Measurements from ENCODE around the gene ANKRD65. TPM values are rescaled to one million over a fixed set of nuclear protein-coding genes. Genes with fewer than 3 reads are reported as not detected.
A peak's percentile ranks its signal among the peaks of the same experiment; 100 is the strongest.

Gene ANKRD65
- total RNA-seq, 1 donor from 2014 or later = 0.64 TPM

DNA sequence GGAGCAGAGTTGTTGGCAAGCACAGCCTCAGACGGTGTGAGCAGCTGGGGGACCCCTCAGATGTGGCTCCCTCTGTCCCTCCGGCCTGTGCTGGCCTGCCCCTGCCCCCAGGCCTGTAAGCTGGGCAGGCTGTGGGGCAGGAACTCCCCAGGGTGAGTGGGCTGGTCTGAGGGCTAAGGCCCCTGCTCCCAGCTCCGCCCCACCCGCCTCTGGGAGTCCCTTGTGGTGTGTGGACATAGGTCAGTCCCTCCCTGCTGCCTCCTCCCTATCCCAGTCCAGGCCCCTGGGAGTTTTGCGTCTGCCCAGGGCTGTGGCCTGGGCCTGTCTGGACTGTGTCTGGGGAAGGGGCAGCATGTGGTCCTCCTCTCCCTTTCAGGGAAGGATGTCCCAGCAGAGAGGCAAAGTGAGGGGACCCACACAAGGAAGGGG is 10.8 kb upstream of the ANKRD65 start:
- TF ChIP-seq EZH2 (IDR thresholded peaks at IDR 0.05; ENCODE audit: insufficient read depth, low read length) = no peak
- TF ChIP-seq, protein P1, sequence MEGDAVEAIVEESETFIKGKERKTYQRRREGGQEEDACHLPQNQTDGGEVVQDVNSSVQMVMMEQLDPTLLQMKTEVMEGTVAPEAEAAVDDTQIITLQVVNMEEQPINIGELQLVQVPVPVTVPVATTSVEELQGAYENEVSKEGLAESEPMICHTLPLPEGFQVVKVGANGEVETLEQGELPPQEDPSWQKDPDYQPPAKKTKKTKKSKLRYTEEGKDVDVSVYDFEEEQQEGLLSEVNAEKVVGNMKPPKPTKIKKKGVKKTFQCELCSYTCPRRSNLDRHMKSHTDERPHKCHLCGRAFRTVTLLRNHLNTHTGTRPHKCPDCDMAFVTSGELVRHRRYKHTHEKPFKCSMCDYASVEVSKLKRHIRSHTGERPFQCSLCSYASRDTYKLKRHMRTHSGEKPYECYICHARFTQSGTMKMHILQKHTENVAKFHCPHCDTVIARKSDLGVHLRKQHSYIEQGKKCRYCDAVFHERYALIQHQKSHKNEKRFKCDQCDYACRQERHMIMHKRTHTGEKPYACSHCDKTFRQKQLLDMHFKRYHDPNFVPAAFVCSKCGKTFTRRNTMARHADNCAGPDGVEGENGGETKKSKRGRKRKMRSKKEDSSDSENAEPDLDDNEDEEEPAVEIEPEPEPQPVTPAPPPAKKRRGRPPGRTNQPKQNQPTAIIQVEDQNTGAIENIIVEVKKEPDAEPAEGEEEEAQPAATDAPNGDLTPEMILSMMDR (IDR thresholded peaks at IDR 0.05; ENCODE audit: insufficient read depth, low read depth, low read length) = no peak
- FAIRE-seq (no peak), DNase-seq (ENCODE audit: low read depth) (no peak)
- H3K4me2 ChIP-seq (ENCODE audit: low read length) = no peak overlapping the region
- H3K4me1 ChIP-seq (ENCODE audit: insufficient read depth, low read length) = peaks cover 35% of the 10 kb centered on the region
- H3K79me2 ChIP-seq (ENCODE audit: insufficient read depth, low read length) = no peaks in the 10 kb centered on the region
- H3K36me3 ChIP-seq (ENCODE audit: insufficient read depth, low read length) = no peaks in the 10 kb centered on the region
- Mint-ChIP-seq H3K9me3 (ENCODE audit: unreplicated experiment) (no peaks in the 10 kb centered on the region), H3K27me3 (ENCODE audit: low read depth, unreplicated experiment) (no peaks in the 10 kb centered on the region), H3K4me3 (ENCODE audit: unreplicated experiment) (no peak overlapping the region), H3K27ac (ENCODE audit: unreplicated experiment) (peak overlapping the region; percentile 12), H3K4me1 (ENCODE audit: low read depth, unreplicated experiment) (peaks cover 16% of the 10 kb centered on the region), H3K36me3 (ENCODE audit: low read depth, unreplicated experiment) (no peaks in the 10 kb centered on the region)
- no peaks in the 10 kb centered on the region for H3K27me3 ChIP-seq (ENCODE audit: insufficient read depth, low read length)
- no peaks in the 10 kb centered on the region for H3K9me3 ChIP-seq (ENCODE audit: insufficient read depth, low read depth, low read length)
- no peak overlapping the region for H2AFZ ChIP-seq (ENCODE audit: low read depth, low read length)
- peaks cover 4% of the 10 kb centered on the region for H4K20me1 ChIP-seq (ENCODE audit: insufficient read depth, low read length)
- no peak overlapping the region for H3K27ac ChIP-seq (ENCODE audit: low read depth, low read length)
- H3K9ac ChIP-seq (ENCODE audit: low read length) = no peak overlapping the region
- H3K4me3 ChIP-seq (ENCODE audit: insufficient read depth, low read depth, low read length) = no peak overlapping the region

DNA sequence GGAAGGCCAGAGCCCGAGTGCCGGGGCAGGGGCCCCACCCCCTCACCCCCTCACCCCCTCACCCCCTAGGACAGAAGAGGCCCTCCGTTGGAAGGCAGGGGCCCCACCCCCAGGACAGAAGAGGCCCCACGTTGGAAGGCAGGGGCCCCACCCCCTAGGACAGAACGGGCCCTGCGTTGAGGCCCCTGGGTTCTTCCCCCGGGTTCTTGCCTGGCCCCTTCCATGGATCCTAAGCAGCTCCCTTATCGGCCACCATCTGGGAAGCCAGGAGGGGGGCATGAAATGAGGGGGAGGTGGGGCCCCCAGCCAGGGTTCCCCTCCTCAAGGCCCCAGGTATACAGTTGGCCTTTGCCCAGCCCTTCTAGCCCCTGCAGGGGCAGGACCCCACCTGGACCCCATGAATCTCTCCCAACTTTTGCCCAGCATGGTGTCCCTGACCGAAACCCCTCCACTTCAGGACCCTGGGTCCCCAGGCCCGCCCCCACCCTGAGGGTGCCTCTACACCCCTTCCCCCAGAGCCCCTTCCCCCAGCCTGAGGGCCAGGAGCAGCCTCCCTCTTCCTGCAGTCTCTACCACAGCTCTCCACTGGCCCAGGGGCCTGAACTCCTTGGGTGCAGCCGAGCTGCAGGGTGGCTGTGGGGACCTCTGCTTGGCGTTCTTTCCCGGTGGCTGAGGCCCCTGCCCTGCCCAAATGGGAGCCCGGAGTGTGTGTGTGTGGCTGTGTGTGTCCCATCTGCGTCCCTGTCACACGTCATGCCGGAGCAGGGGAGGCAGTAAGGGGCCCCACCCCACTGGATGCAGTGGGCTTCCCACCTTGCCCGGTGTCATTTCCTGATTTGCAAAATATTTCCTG is 10.1 kb upstream of the ANKRD65 start:
- DNase-seq (ENCODE audit: low read depth) (no peak), FAIRE-seq (no peak)
- H3K36me3 Mint-ChIP-seq (ENCODE audit: low read depth, unreplicated experiment) = no peaks in the 10 kb centered on the region
- Histone ChIP-seq H2AFZ (ENCODE audit: low read depth, low read length) (no peak overlapping the region), H3K9me3 (ENCODE audit: insufficient read depth, low read depth, low read length) (no peaks in the 10 kb centered on the region), H3K4me3 (ENCODE audit: insufficient read depth, low read depth, low read length) (no peak overlapping the region), H4K20me1 (ENCODE audit: insufficient read depth, low read length) (no peaks in the 10 kb centered on the region), H3K4me1 (ENCODE audit: insufficient read depth, low read length) (peaks cover 33% of the 10 kb centered on the region), H3K4me2 (ENCODE audit: low read length) (no peak overlapping the region), H3K27ac (ENCODE audit: low read depth, low read length) (no peak overlapping the region), H3K79me2 (ENCODE audit: insufficient read depth, low read length) (no peaks in the 10 kb centered on the region), H3K36me3 (ENCODE audit: insufficient read depth, low read length) (no peaks in the 10 kb centered on the region), H3K27me3 (ENCODE audit: insufficient read depth, low read length) (no peaks in the 10 kb centered on the region), H3K9ac (ENCODE audit: low read length) (no peak overlapping the region)
- H3K27me3 Mint-ChIP-seq (ENCODE audit: low read depth, unreplicated experiment) = no peaks in the 10 kb centered on the region
- H3K9me3 Mint-ChIP-seq (ENCODE audit: unreplicated experiment) = no peaks in the 10 kb centered on the region
- no peak overlapping the region for H3K4me3 Mint-ChIP-seq (ENCODE audit: unreplicated experiment)
- peak overlapping the region; percentile 12 for H3K27ac Mint-ChIP-seq (ENCODE audit: unreplicated experiment)
- H3K4me1 Mint-ChIP-seq (ENCODE audit: low read depth, unreplicated experiment) = peaks cover 16% of the 10 kb centered on the region
- no peak for TF ChIP-seq EZH2 (IDR thresholded peaks at IDR 0.05; ENCODE audit: insufficient read depth, low read length)
- TF ChIP-seq, protein P1 (IDR thresholded peaks at IDR 0.05; ENCODE audit: insufficient read depth, low read depth, low read length) = no peak

Data from astrocyte (in vitro differentiated cells and primary cell).